Peyer's patch (tissue), 4 donors: ENCODE measurements around the gene ADCY3.

Experiments used
- POLR2A ChIP-seq, 2 donors: fragments of 450-650 bp; IDR thresholded peaks; one replicate each; pipeline ENCODE4 v1.5.1; 2017; ENCODE audit warnings: antibody characterized with exemption in 2 of 2, mild to moderate bottlenecking in 2 of 2, moderate library complexity in 2 of 2
- TF ChIP-seq, protein P1 (sequence below), 6 experiments: fragments of 450-650 bp in 4 of 6; fragments of 200-600 bp in 2 of 6; sonication (generic) in 1 of 6; IDR thresholded peaks; one replicate each; pipeline ENCODE4 v1.5.1; 2017 to 2019; ENCODE audit warnings: antibody characterized with exemption in 6 of 6, mild to moderate bottlenecking in 3 of 6, moderate library complexity in 1 of 6

DNA sequence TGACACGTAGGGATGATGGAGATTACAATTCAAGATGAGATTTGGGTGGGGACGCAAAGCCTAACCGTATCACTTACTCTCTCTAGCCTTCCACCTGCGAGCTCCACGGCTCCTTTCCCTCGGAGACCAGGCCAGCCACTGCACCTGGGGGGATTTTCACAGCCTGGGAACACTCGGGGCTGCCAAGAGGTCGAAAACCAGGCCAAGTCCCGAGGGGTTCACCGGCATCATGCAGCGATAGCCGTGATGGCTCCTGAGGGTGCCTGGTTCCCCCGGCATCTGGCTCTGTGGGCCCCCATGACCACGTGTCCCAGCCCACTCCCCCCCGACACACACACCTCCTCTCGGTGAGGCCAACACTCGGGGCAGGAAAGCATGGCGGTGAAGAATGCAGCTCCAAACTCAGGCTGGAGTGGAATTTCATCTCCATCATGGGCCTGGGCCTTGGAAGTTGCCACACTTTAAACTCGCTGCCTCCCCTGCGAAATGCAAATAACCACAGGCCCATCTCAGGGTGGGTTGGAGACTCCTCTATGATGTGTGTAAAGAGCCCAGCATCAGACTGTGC is 32.6 kb downstream of the ADCY3 start:
- TF ChIP-seq, protein P1, sequence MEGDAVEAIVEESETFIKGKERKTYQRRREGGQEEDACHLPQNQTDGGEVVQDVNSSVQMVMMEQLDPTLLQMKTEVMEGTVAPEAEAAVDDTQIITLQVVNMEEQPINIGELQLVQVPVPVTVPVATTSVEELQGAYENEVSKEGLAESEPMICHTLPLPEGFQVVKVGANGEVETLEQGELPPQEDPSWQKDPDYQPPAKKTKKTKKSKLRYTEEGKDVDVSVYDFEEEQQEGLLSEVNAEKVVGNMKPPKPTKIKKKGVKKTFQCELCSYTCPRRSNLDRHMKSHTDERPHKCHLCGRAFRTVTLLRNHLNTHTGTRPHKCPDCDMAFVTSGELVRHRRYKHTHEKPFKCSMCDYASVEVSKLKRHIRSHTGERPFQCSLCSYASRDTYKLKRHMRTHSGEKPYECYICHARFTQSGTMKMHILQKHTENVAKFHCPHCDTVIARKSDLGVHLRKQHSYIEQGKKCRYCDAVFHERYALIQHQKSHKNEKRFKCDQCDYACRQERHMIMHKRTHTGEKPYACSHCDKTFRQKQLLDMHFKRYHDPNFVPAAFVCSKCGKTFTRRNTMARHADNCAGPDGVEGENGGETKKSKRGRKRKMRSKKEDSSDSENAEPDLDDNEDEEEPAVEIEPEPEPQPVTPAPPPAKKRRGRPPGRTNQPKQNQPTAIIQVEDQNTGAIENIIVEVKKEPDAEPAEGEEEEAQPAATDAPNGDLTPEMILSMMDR (IDR thresholded peaks at IDR 0.05): no peak
- TF ChIP-seq POLR2A (IDR thresholded peaks at IDR 0.05): no peak
